ENCODE measurements around the gene PPM1J.

DNA sequence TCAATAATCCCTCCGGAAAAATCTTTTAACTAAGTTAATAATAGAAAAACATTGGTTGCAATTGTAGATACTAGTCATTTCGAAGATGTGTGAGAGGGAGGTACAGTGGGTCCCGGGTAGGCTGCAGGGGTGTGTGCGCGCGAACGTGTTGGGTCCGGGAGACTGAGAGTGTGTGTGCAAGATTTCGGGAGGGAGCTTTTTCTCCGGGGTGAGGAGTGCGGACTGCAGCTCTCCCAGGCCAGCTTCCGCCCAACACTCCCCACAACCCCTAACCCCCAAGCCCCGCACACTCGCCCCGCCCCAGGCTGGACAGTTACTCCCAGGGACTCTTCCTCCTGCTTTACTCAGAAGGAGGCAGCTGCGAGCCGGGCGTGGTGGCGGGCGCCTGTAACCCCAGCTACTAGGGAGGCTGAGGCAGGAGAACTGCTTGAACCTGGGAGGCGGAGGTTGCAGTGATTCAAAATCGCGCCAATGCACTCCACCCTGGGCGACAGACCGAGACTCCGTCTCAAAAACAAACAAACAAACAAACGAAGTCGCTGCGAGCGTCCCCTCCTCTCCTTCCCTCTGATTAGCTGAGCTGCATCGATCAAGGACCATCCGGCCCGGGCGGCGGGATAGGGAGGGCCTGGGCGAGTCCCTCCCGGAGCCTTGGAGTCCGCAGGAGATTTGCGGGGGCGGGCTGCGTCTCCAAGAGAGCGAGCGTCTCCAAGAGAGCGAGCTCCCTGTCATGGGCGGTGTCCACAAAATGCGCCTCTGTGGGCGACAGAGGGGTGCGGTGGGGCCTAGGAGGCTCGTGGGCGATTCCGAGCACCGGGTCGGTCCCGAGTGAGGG is 28.3 kb upstream of the PPM1J start:
- TF ChIP-seq, protein P1, sequence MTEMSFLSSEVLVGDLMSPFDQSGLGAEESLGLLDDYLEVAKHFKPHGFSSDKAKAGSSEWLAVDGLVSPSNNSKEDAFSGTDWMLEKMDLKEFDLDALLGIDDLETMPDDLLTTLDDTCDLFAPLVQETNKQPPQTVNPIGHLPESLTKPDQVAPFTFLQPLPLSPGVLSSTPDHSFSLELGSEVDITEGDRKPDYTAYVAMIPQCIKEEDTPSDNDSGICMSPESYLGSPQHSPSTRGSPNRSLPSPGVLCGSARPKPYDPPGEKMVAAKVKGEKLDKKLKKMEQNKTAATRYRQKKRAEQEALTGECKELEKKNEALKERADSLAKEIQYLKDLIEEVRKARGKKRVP (CRISPR knock-in tag; IDR thresholded peaks at IDR 0.05): no peak
- TF ChIP-seq SRF (CRISPR knock-in tag; IDR thresholded peaks at IDR 0.05): no peak
